GM21381 (cell line): Measurements from ENCODE around the gene GGCX.

ENCODE experiments used
- ATAC-seq: cut with Tn5 transposase; IDR thresholded peaks from one replicate; pipeline ENCODE4 v1.9.1; 2021; ENCODE audit warnings: mild to moderate bottlenecking, moderate library complexity; ENCODE audit not compliant: unreplicated experiment

GGCX gene

GRCh38 chr2:85522090-85522647 is 39.1 kb downstream of the GGCX start:
- no peak for ATAC-seq

GRCh38 chr2:85516653-85517389 is 44.5 kb downstream of the GGCX start:
- ATAC-seq, result no peak

- ATAC-seq, result no peak
Measured at GRCh38 chr2:85514323-85514722, 47.0 kb downstream of the GGCX start.

- ATAC-seq, result no peak
Measured at GRCh38 chr2:85511008-85511811, 50.1 kb downstream of the GGCX start.

GRCh38 chr2:85506768-85507181 is 54.5 kb downstream of the GGCX start:
- no peak for ATAC-seq

- no peak for ATAC-seq
Measured at GRCh38 chr2:85505551-85506238, 55.6 kb downstream of the GGCX start.

- no peak for ATAC-seq
Measured at GRCh38 chr2:85504778-85505261, 56.5 kb downstream of the GGCX start.

- no peak for ATAC-seq
Measured at GRCh38 chr2:85503851-85504777, 57.2 kb downstream of the GGCX start.

- ATAC-seq, result no peak
Measured at GRCh38 chr2:85503168-85503850, 58.0 kb downstream of the GGCX start.

GRCh38 chr2:85502720-85503119 is 58.6 kb downstream of the GGCX start:
- ATAC-seq, result no peak

- ATAC-seq, result no peak
Measured at GRCh38 chr2:85501248-85501647, 60.0 kb downstream of the GGCX start.

GRCh38 chr2:85497944-85498630 is 63.2 kb downstream of the GGCX start:
- ATAC-seq, result no peak

- no peak for ATAC-seq
Measured at GRCh38 chr2:85496436-85496835, 64.9 kb downstream of the GGCX start.
